PC-9 (cell line): ENCODE results near the gene PTPRF. TPM values are rescaled to one million over a fixed set of nuclear protein-coding genes. Genes with fewer than 3 reads are reported as not detected.

Source experiments
- BruUV-seq: library from RNA; stranded (reverse); fragments of 400-500 nt; replicated peaks from 2 replicates; lab custom pipeline; 2021; lab: Mats Ljungman, UMichigan
- CTCF ChIA-PET: fragments of 300-600 bp; sonication (Branson Sonifier 250); formaldehyde crosslinking; loops from one replicate; lab custom pipeline; 2022; ENCODE audit warnings: antibody characterized with exemption; lab: Charles Lee
- POLR2A ChIA-PET: fragments of 300-600 bp; sonication (Branson Sonifier 250); formaldehyde crosslinking; loops from one replicate; lab custom pipeline; 2022; ENCODE audit warnings: antibody characterized with exemption; ENCODE audit not compliant: unreplicated experiment; lab: Charles Lee
- DNase-seq, 2 experiments: peaks; one replicate each; pipeline versions ENCODE4 v3.0.0 to v3.0.0-alpha.2; 2015 to 2022; ENCODE audit warnings: mixed read lengths in 1 of 2
- H2AFZ ChIP-seq: fragments of 200-600 bp; sonication (generic); 2 replicates; pipeline ENCODE4 v1.8.1; 2017; ENCODE audit warnings: antibody characterized with exemption
- H3F3A ChIP-seq: fragments of 200-600 bp; sonication (generic); 2 replicates; pipeline ENCODE4 v1.8.1; 2017; ENCODE audit warnings: antibody characterized with exemption, mild to moderate bottlenecking, low read depth; ENCODE audit not compliant: insufficient read depth
- H3K27ac ChIP-seq: fragments of 200-600 bp; sonication (generic); 2 replicates; pipeline ENCODE4 v1.6.1; 2016; ENCODE audit warnings: mixed run types
- H3K27me3 ChIP-seq: fragments of 200-600 bp; sonication (generic); 2 replicates; pipeline ENCODE4 v1.6.1; 2016; ENCODE audit warnings: low read depth, mixed run types; ENCODE audit not compliant: insufficient read depth
- H3K36me3 ChIP-seq: fragments of 200-600 bp; sonication (generic); 2 replicates; pipeline ENCODE4 v1.6.1; 2016; ENCODE audit warnings: low read depth, mixed run types
- H3K4me1 ChIP-seq: fragments of 200-600 bp; sonication (generic); replicated peaks from 2 replicates; pipeline ENCODE4 v1.6.1; 2016; ENCODE audit warnings: mixed run types; ENCODE audit not compliant: insufficient read depth
- H3K4me2 ChIP-seq: fragments of 200-600 bp; sonication (generic); 2 replicates; pipeline ENCODE4 v1.6.1; 2017; ENCODE audit warnings: mixed run types
- H3K4me3 ChIP-seq: fragments of 200-600 bp; sonication (generic); 2 replicates; pipeline ENCODE4 v1.6.1; 2016; ENCODE audit warnings: mixed run types
- H3K79me2 ChIP-seq: fragments of 200-600 bp; sonication (generic); 2 replicates; pipeline ENCODE4 v1.6.1; 2017; ENCODE audit warnings: low read depth, mixed run types
- H3K9me2 ChIP-seq: fragments of 200-600 bp; sonication (generic); 2 replicates; pipeline ENCODE4 v1.8.1; 2017; ENCODE audit warnings: mild to moderate bottlenecking; ENCODE audit not compliant: insufficient read depth
- H3K9me3 ChIP-seq: fragments of 200-600 bp; sonication (generic); 2 replicates; pipeline ENCODE4 v1.8.1; 2016; ENCODE audit warnings: low read depth; ENCODE audit not compliant: insufficient read depth
- H4K20me1 ChIP-seq: fragments of 200-600 bp; sonication (generic); 2 replicates; pipeline ENCODE4 v1.8.1; 2017; ENCODE audit not compliant: insufficient read depth
- CTCF ChIP-seq: fragments of 200-600 bp; sonication (generic); conservative IDR thresholded peaks from 2 replicates; pipeline ENCODE4 v1.6.1; 2017; ENCODE audit warnings: mixed run types, antibody characterized with exemption, mild to moderate bottlenecking, moderate library complexity
- EZH2 ChIP-seq: fragments of 200-600 bp; sonication (generic); IDR thresholded peaks from 2 replicates; pipeline ENCODE4 v1.8.0; 2017; ENCODE audit warnings: antibody characterized with exemption, low read depth
- intact Hi-C: fragments of 100-400 bp; cut with micrococcal nuclease; formaldehyde crosslinking; loops from one replicate; pipeline ENCODE4 v1.10.0; 2022; ENCODE audit not compliant: unreplicated experiment
- total RNA-seq: library from RNA; stranded (reverse); gene quantifications from 2 replicates; pipeline ENCODE4 v1.2.3, GENCODE V29; 2021

PTPRF gene
- total RNA-seq, 1 experiment from 2014 or later = 359 TPM

- H3K9me2 ChIP-seq = no peaks in the 10 kb centered on the region
- intact Hi-C loops = loop anchor here (5.0 kb wide), 1 partner anchor 64 kb away; no protein-coding TSS in a partner anchor
- H3K27me3 ChIP-seq = no peaks in the 10 kb centered on the region
- no peak overlapping the region for H2AFZ ChIP-seq
- peaks cover 66% of the 10 kb centered on the region for H3K36me3 ChIP-seq
- CTCF ChIA-PET = interaction anchor here (0.6 kb wide), 1 partner anchor 392 kb away, joined by 4 read pairs; no protein-coding TSS in a partner anchor
- no peaks in the 10 kb centered on the region; the same call in 1 of the 2 replicates for H3F3A ChIP-seq
- POLR2A ChIA-PET = no interaction called here
- H3K4me3 ChIP-seq = no peak overlapping the region
- H3K4me2 ChIP-seq = no peak overlapping the region
- no peaks in the 10 kb centered on the region for H3K79me2 ChIP-seq
- TF ChIP-seq EZH2 (no peak), CTCF (no peak)
- H3K4me1 ChIP-seq = no peaks in the 10 kb centered on the region
- BruUV-seq = no TSS peak
- no peaks in the 10 kb centered on the region for H3K9me3 ChIP-seq
- H3K27ac ChIP-seq = no peak overlapping the region
- DNase-seq = no peak
- peaks cover 38% of the 10 kb centered on the region for H4K20me1 ChIP-seq
Observed at GRCh38 chr1:43671193-43671592, 140.5 kb downstream of the PTPRF start.

- POLR2A ChIA-PET = no interaction called here
- no peak overlapping the region for H3K4me2 ChIP-seq
- intact Hi-C loops = loop anchor here (5.0 kb wide), 1 partner anchor 64 kb away; no protein-coding TSS in a partner anchor
Observed at GRCh38 chr1:43671626-43672330, 141.1 kb downstream of the PTPRF start.

GRCh38 chr1:43673261-43673660 is 142.6 kb downstream of the PTPRF start:
- no peak overlapping the region for H3K27ac ChIP-seq
- H3K9me3 ChIP-seq = no peaks in the 10 kb centered on the region
- intact Hi-C loops = loop anchor here (5.0 kb wide), 1 partner anchor 66 kb away; no protein-coding TSS in a partner anchor
- no peak overlapping the region for H2AFZ ChIP-seq
- H3K9me2 ChIP-seq = no peaks in the 10 kb centered on the region
- POLR2A ChIA-PET = interaction anchor here (0.6 kb wide), 1 partner anchor 116 kb away, joined by 3 read pairs; no protein-coding TSS in a partner anchor
- peaks cover 33% of the 10 kb centered on the region for H4K20me1 ChIP-seq
- TF ChIP-seq EZH2 = no peak
- no peak for TF ChIP-seq CTCF
- no peaks in the 10 kb centered on the region for H3K27me3 ChIP-seq
- peaks cover 54% of the 10 kb centered on the region for H3K36me3 ChIP-seq
- DNase-seq = no peak
- H3K4me3 ChIP-seq = no peak overlapping the region
- CTCF ChIA-PET = no interaction called here
- H3K4me2 ChIP-seq = no peak overlapping the region
- no peaks in the 10 kb centered on the region for H3K79me2 ChIP-seq
- H3K4me1 ChIP-seq = no peaks in the 10 kb centered on the region
- no TSS peak for BruUV-seq
- H3F3A ChIP-seq = no peaks in the 10 kb centered on the region; the same call in 1 of the 2 replicates

More at GRCh38 chr1:43671626-43672330, 141.1 kb downstream of the PTPRF start:
- Histone ChIP-seq H3K4me1 (no peaks in the 10 kb centered on the region), H3K9me3 (no peaks in the 10 kb centered on the region), H3F3A (no peaks in the 10 kb centered on the region; the same call in 1 of the 2 replicates), H3K27me3 (no peaks in the 10 kb centered on the region), H3K27ac (no peak overlapping the region), H4K20me1 (peaks cover 38% of the 10 kb centered on the region), H2AFZ (no peak overlapping the region), H3K36me3 (peaks cover 62% of the 10 kb centered on the region), H3K4me3 (no peak overlapping the region), H3K9me2 (no peaks in the 10 kb centered on the region), H3K79me2 (no peaks in the 10 kb centered on the region)
- TF ChIP-seq CTCF = no peak
- no peak for TF ChIP-seq EZH2
- CTCF ChIA-PET = interaction anchor here (0.6 kb wide), 1 partner anchor 391 kb away, joined by 4 read pairs; no protein-coding TSS in a partner anchor
- no peak for DNase-seq
- no TSS peak for BruUV-seq

Other genes with a start within 250 kb of the PTPRF start
- gene C1orf210, start 245.3 kb upstream of the PTPRF start, total RNA-seq = 23.3 and 29.3 TPM in 2 replicates
- gene TIE1, start 229.9 kb upstream of the PTPRF start, total RNA-seq = not detected in 2 replicates
- 0.76 and 1.6 TPM in 2 replicates for gene MPL, start 193.1 kb upstream of the PTPRF start, total RNA-seq
- 180 and 229 TPM in 2 replicates for gene CDC20, start 171.9 kb upstream of the PTPRF start, total RNA-seq
- 131 TPM in 2 replicates for gene ELOVL1, start 162.9 kb upstream of the PTPRF start, total RNA-seq
- gene MED8, start 141.1 kb upstream of the PTPRF start, total RNA-seq = 54.8 and 56.0 TPM in 2 replicates
- gene SZT2, start 141.0 kb upstream of the PTPRF start, total RNA-seq = 71.6 and 76.1 TPM in 2 replicates
- gene HYI, start 77.0 kb upstream of the PTPRF start, total RNA-seq = 43.5 and 46.6 TPM in 2 replicates
- 76.3 and 86.0 TPM in 2 replicates for gene KDM4A, start 119.3 kb downstream of the PTPRF start, total RNA-seq
- gene ST3GAL3, start 176.7 kb downstream of the PTPRF start, total RNA-seq = 19.3 and 22.4 TPM in 2 replicates